LNCAP (cell line): ENCODE measurements around the gene RSPH9.

Experiments
- TF ChIP-seq, protein P1 (sequence below): fragments of 450-650 bp; IDR thresholded peaks from 2 replicates; pipeline ENCODE4 v1.5.1; 2017; ENCODE audit warnings: mild to moderate bottlenecking

The RSPH9 gene

GRCh38 chr6:43718387-43719105, 73.7 kb downstream of the RSPH9 start:
- TF ChIP-seq, protein P1, sequence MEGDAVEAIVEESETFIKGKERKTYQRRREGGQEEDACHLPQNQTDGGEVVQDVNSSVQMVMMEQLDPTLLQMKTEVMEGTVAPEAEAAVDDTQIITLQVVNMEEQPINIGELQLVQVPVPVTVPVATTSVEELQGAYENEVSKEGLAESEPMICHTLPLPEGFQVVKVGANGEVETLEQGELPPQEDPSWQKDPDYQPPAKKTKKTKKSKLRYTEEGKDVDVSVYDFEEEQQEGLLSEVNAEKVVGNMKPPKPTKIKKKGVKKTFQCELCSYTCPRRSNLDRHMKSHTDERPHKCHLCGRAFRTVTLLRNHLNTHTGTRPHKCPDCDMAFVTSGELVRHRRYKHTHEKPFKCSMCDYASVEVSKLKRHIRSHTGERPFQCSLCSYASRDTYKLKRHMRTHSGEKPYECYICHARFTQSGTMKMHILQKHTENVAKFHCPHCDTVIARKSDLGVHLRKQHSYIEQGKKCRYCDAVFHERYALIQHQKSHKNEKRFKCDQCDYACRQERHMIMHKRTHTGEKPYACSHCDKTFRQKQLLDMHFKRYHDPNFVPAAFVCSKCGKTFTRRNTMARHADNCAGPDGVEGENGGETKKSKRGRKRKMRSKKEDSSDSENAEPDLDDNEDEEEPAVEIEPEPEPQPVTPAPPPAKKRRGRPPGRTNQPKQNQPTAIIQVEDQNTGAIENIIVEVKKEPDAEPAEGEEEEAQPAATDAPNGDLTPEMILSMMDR = no peak

- TF ChIP-seq, protein P1 = no peak
Measured at GRCh38 chr6:43719511-43719910, 74.7 kb downstream of the RSPH9 start.

DNA sequence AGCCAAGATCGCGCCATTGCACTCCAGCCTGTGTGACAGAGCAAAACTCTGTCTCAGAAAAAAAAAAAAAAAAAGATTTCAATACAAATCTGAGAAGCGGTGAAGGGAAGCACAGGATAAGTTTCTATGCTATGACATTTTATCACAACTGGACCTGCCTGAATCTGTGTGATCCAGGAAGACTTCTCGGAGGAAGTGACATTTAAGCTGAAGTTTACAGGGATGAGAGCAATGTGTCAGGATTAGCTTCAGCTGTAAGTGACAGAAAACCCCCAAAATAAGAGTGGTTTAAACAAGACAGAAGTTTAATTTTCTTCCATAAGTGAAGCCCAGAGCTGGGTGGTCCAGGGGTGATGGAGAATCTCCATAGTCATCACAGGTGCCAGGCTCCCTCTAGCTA, 76.2 kb downstream of the RSPH9 start:
- TF ChIP-seq, protein P1 = no peak
